ENCODE data around the gene RBX1.
"Not testable (repeated sequence)": the region's sequence is repeated elsewhere in the genome, so short reads cannot be mapped to it uniquely, and the experiment has no call there.

The RBX1 gene

GRCh38 chr22:40950962-40951794, at the start of gene RBX1:
RBX1 (plus strand) TSS chr22:40951378; CDS start chr22:40951399, 21 bp downstream.
- FAIRE-seq, result peak; percentile 93

DNA sequence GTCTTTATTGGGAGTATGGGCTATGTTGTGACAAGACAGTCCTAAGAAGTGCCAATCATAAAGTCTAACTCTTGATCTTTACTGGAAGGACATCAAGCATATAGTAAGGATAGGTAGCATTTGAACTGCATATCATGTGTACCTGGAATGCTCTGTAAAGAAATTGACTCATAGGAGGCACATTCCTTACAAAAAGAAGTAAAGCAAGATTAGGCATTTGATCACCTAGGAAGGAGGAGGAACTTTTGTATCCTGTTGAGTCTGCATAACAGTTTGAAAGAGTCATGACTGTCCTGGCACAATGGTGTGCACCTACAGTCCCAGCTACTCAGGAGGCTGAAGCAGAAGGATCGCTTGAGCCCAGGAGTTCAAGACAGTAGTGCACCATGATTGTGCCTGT, 47.1 kb upstream of the RBX1 start:
- no peak for FAIRE-seq

- FAIRE-seq, result no peak
Measured at GRCh38 chr22:40908895-40909294, 42.3 kb upstream of the RBX1 start.

- FAIRE-seq, result peak; percentile 90
Measured at GRCh38 chr22:40911772-40912171, 39.4 kb upstream of the RBX1 start.

DNA sequence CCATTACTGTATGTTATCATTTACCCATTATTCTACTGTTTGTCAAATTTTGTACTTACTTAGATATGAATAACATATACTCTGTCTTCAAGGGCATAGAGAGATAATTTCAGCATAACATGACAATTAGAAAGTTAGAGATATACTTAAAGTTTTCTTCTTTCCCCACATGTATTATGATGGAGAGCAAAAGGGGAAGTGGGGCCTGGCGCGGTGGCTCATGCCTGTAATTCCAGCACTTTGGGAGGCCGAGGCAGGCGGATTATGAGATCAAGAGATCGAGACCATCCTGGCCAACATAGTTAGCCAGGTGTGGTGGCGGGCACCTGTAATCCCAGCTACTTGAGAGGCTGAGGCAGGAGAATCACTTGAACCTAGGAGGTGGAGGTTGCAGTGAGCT, 38.2 kb upstream of the RBX1 start:
- not testable (repeated sequence) for FAIRE-seq

DNA sequence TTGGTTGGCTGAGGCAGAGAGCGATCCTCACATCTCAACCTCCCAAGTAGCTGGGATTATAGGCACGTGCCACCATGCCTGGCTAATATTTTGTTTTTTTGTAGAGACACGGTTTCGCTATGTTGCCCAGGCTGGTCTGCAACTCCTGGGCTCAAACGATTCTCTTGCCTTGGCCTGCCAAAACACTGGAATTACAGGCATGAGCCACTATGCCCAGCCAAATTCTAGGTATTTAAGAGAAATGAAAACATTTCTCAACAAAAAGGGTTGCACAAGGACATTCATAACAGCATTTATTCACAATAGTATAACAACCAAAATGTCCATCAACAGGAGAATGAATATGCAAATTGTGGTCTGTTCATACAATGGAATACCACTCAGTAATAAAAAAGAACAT, 31.7 kb upstream of the RBX1 start:
- FAIRE-seq, result no peak

DNA sequence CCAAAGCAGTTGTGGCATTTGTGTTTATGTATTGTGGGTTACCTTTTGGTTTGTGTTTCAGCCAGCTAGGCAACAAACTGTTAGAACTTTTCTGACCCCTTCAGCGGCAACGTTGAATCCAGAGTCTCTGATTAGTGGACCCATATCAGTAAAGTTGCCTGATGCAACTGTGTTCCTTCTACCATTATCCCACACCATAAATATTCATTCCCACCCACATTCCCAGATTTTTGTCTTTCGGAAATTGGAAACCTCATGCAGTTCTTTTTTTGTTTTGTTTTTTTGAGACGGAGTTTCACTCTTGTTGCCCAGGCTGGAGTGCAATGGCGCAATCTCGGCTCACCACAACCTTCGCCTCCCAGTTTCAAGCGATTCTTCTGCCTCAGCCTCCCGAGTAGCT, 30.7 kb upstream of the RBX1 start:
- FAIRE-seq, result no peak

GRCh38 chr22:40922484-40923303, 28.5 kb upstream of the RBX1 start:
- FAIRE-seq, result peak; percentile 98

DNA sequence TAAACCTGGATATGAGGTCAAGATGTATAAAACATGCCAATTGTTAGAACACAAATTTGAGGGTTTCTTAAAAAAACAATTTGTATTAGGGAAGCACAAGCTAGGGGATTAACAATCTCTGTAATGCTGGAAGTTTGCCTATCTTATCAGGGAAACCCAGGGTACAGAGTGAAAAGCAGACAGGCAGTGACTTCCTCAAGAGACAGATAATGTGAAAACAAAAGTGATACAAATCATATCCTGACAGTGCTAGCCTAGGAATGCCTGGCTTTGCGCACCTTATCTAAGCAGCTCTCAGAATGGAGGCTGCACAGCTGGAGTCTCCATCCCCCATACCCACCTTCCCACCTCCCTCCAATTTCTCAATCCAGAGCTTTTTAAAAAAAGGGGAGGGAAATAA, 22.5 kb upstream of the RBX1 start:
- no peak for FAIRE-seq

- FAIRE-seq, result no peak
Measured at GRCh38 chr22:40932396-40932795, 18.8 kb upstream of the RBX1 start.

GRCh38 chr22:40939202-40939601, 12.0 kb upstream of the RBX1 start:
- FAIRE-seq, result no peak

DNA sequence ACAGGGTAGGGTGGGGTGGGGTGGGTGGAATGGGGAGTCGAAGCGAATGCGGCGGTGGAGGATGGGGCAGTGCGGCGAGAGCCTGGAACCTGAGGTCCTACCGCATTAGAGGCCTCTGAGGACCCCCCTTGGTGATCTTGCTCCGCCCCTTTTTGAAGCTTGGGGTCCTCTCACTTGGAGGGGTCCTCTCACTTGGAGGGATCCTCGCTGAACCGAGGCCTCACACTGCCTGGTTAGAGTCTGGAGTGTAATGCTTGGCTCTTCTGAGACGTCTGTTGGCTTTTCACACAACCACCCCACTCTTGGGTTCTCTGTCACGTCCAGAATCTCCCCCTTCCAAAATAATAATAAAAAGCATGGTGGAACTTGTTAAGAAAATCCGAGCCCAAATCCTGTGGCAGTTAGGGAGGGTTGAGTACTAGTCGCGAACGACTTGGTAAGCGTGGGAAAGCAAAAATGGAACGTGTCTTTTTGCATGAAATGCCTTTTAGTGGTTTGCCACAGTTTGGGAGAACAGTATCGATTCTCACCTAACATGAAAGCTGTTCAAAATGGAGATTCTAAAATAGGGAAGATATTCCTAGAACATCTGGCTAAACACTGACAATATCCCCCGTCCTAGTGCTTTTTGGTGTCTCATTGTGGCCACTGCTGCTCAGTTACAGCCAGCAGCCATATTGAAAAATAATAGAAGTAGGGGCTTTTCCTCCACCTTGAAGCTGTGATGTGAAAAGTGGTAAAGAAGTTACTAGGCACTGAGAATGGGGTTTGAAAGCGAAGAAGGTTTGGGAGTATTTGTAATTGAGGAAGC, 822 bp downstream of the RBX1 start:
- no peak for FAIRE-seq

GRCh38 chr22:40953471-40953870, 2.3 kb downstream of the RBX1 start:
- no peak for FAIRE-seq

GRCh38 chr22:40954113-40954512, 2.9 kb downstream of the RBX1 start:
- FAIRE-seq, result no peak

- FAIRE-seq, result no peak
Measured at GRCh38 chr22:40955571-40955970, 4.4 kb downstream of the RBX1 start.

GRCh38 chr22:40957601-40958000, 6.4 kb downstream of the RBX1 start:
- FAIRE-seq, result no peak

DNA sequence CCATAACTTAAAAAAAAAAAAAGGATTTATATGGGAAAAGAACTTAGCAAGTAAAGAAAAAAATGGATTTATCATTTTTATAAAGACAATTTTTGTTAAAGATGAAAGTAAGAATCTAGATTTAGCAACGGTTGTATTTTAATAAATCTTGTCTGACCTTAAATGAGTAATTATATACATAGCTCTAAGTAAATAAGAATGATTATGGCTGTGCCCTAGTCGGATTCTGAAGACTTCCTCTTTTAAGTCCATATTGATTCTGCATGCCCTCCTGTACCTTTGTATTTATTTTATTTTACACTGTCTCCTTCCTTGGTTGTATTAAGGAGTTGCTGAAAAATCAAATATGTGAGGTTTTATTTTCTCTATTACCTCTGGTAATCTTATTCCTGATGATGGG, 7.1 kb downstream of the RBX1 start:
- FAIRE-seq, result no peak

DNA sequence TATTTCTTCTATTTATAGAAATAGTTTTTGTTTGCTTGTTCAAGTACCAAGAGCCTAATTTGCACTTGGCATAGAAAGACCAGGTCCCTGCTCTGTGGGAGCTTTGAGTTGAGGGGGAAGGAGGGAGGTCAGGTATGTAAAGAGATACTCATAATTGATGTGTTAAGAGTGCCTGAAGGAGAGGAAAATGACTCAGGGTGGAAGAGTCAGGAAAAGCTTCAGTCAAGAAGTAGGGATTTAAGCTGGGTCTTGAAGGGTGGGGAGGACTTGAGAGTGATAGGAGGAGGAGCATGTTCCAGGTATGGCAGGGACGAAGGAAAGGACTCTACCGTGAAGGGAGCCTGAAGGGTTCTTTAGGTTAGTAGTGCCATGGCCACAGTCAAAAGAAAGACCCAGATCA, 9.0 kb downstream of the RBX1 start:
- FAIRE-seq, result no peak

GRCh38 chr22:40965936-40966725, 15.0 kb downstream of the RBX1 start:
- FAIRE-seq, result no peak

DNA sequence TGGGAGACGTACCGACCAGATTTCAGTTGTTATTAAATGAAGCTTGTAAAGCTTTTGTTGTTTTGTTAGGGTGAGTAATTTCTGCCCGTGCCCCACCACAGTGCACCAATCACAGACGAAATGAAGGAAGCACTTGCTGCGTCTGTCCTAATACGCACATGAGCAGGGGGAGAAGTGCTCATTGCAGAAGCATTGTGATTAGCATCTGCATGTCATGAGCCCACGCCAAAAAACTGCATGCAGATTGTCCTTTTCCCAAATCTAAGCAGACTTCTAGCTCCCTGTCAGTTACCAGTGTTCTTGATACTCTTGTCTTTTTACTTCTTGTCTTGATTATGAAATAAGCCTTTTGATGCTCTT, 15.5 kb downstream of the RBX1 start:
- no peak for FAIRE-seq

DNA sequence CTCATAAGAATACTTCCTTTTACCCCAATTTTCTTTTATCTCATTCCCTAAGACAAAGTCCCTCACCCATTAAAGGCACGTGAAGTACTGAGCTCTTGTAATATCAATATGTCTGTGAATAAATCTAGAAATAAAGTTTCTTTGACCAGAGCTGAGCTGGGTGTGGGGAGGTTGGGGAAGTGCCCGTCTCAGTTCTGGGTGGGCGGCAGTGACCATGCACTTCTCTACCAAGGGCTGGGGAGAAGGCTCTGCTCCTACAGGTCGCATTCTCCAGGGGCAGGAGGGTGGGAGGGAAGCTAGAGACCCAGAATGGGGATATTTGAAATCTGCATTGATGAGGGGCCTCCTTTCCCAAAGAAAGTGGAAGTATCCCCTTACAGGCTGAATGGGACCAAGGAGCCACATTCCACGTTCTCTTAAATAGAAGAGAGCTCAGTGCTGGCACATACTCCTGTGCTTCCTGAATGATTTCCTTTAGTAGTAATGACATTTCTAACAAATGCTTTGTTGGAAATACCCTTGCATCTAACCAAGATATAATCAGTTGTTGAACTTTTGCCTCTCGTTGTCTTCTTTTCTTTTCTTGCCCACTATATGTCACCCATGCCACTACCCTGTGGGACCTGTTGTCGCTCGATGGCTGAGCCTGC, 16.1 kb downstream of the RBX1 start:
- FAIRE-seq, result no peak

- no peak for FAIRE-seq
Measured at GRCh38 chr22:40972587-40972986, 21.4 kb downstream of the RBX1 start.
